ENCODE data around the gene HS6ST3.

- no peak for TF ChIP-seq REPIN1 (CRISPR knock-in tag; IDR thresholded peaks at IDR 0.05; ENCODE audit: borderline replicate concordance, low read depth)
- no peak for TF ChIP-seq ZBTB40 (IDR thresholded peaks at IDR 0.05)
- TF ChIP-seq ZBTB40 (CRISPR knock-in tag; IDR thresholded peaks at IDR 0.05) = no peak
- no peak for TF ChIP-seq ARNTL (CRISPR knock-in tag; IDR thresholded peaks at IDR 0.05)
These were observed 421.7 kb downstream of the HS6ST3 start for GRCh38 chr13:96511587-96511986.
